GM12878 (cell line): Measurements from ENCODE around the gene TSHZ2. TPM values are rescaled to one million over a fixed set of nuclear protein-coding genes. Genes with fewer than 3 reads are reported as not detected.

Experiments
- ATAC-seq: fragments of 200-7000 bp; cut with Tn5 transposase; 3 replicates; pipeline ENCODE4 v1.9.1; 2020; ENCODE audit warnings: mild to moderate bottlenecking, moderate library complexity
- BruUV-seq: library from RNA; stranded (reverse); fragments of 400-500 nt; replicated peaks from 2 replicates; lab custom pipeline; 2021; lab: Mats Ljungman, UMichigan
- CTCF ChIA-PET: fragments of 300-600 bp; sonication (Branson Sonifier 250); formaldehyde crosslinking; extraction: SDS; loops from one replicate; lab custom pipeline; 2021; ENCODE audit warnings: inconsistent platforms; lab: Yijun Ruan, JAX
- POLR2A ChIA-PET: fragments of 350-600 bp; formaldehyde crosslinking; extraction: SDS; loops from one replicate; lab custom pipeline; 2021; ENCODE audit warnings: inconsistent platforms; lab: Charles Lee
- RAD21 ChIA-PET: fragments of 300-600 bp; sonication (Branson Sonifier 250); formaldehyde crosslinking; loops from one replicate; lab custom pipeline; 2023; ENCODE audit warnings: antibody characterized with exemption; ENCODE audit not compliant: unreplicated experiment; lab: Charles Lee
- SMC1A ChIA-PET: fragments of 300-600 bp; sonication (Branson Sonifier 250); formaldehyde crosslinking; loops from one replicate; lab custom pipeline; 2023; ENCODE audit not compliant: unreplicated experiment, uncharacterized antibody; lab: Charles Lee
- DNase-seq: peaks from one replicate; pipeline ENCODE4 v3.0.0-alpha.2; 2011; ENCODE audit warnings: low read depth, low spot score
- FAIRE-seq: peaks from 3 replicates; lab custom pipeline; 2011; peaks lifted over from hg19 to GRCh38; lab: Jason Lieb, UNC
- H2AFZ ChIP-seq: 2 replicates; pipeline ENCODE4 v1.6.0; 2011; ENCODE audit warnings: low read depth, low read length, control low read depth; ENCODE audit not compliant: control insufficient read depth
- H3K27ac ChIP-seq: 2 replicates; pipeline ENCODE4 v1.5.1; 2011; ENCODE audit warnings: control low read depth; ENCODE audit not compliant: control insufficient read depth, insufficient read depth
- H3K27me3 ChIP-seq, 2 experiments: replicated peaks in 1 of 2; 2 replicates each; pipeline versions ENCODE4 v1.6.0 to v1.6.1; 2011; ENCODE audit warnings: low read length in 1 of 2; ENCODE audit not compliant: control insufficient read depth in 2 of 2, insufficient read depth in 2 of 2
- H3K36me3 ChIP-seq, 2 experiments: 2 replicates each; pipeline ENCODE4 v1.5.1; 2011; ENCODE audit warnings: low read length in 1 of 2; ENCODE audit not compliant: control insufficient read depth in 2 of 2, insufficient read depth in 2 of 2
- H3K4me1 ChIP-seq: 2 replicates; pipeline ENCODE4 v1.6.1; 2011; ENCODE audit warnings: mild to moderate bottlenecking, low read length, moderate library complexity, mixed read lengths; ENCODE audit not compliant: control insufficient read depth, insufficient read depth
- H3K4me2 ChIP-seq: 2 replicates; pipeline ENCODE4 v1.6.0; 2011; ENCODE audit warnings: control low read depth; ENCODE audit not compliant: control insufficient read depth, insufficient read depth
- H3K4me3 ChIP-seq: fragments of 200-600 bp; sonication (generic); 2 replicates; pipeline ENCODE4 v1.5.1; 2016
- H3K79me2 ChIP-seq: 2 replicates; pipeline ENCODE4 v1.6.0; 2011; ENCODE audit warnings: low read length; ENCODE audit not compliant: control insufficient read depth, insufficient read depth
- H3K9ac ChIP-seq: 2 replicates; pipeline ENCODE4 v1.8.0; 2011; ENCODE audit warnings: low read length, control low read depth, mixed read lengths; ENCODE audit not compliant: control insufficient read depth, insufficient read depth
- H3K9me3 ChIP-seq: replicated peaks from 3 replicates; pipeline ENCODE4 v1.5.1; 2011; ENCODE audit warnings: mild to moderate bottlenecking, low read length; ENCODE audit not compliant: control insufficient read depth, insufficient read depth
- H4K20me1 ChIP-seq: 2 replicates; pipeline ENCODE4 v1.6.0; 2011; ENCODE audit not compliant: control insufficient read depth, insufficient read depth
- CBX3 ChIP-seq: fragments of 200-600 bp; sonication (generic); IDR thresholded peaks from 2 replicates; pipeline ENCODE4 v1.6.1; 2016; ENCODE audit warnings: low read depth, borderline replicate concordance
- IKZF2 ChIP-seq, 2 experiments: fragments of 450-650 bp; IDR thresholded peaks; 2 replicates each; pipeline ENCODE4 v1.6.1; 2017; ENCODE audit warnings: mild to moderate bottlenecking in 2 of 2, moderate library complexity in 2 of 2
- ZBED1 ChIP-seq: IDR thresholded peaks from 2 replicates; pipeline ENCODE4 v1.6.1; 2016; ENCODE audit warnings: borderline replicate concordance
- WGBS: methylation state at CpG from one replicate; pipeline ENCODE4 v1.1.6; 2016; ENCODE audit warnings: low lambda C conversion rate; ENCODE audit not compliant: insufficient replicate concordance, insufficient coverage; ENCODE audit errors: missing lambda C conversion rate; 5-methylcytosine and 5-hydroxymethylcytosine counted together
- in situ Hi-C: fragments of 300-500 bp; cut with MboI; formaldehyde crosslinking; loops from 9 replicates; pipeline ENCODE4 v1.14.3; 2018; ENCODE audit warnings: mixed read lengths
- intact Hi-C: fragments of 100-400 bp; cut with micrococcal nuclease; formaldehyde crosslinking; loops from one replicate; pipeline ENCODE4 v1.14.2; 2022; ENCODE audit not compliant: unreplicated experiment
- polyA plus RNA-seq, 11 experiments: library from polyadenylated mRNA; depleted of rRNA in 4 of 11; unstranded in 6 of 11; stranded (reverse) in 5 of 11; fragments of >200 nt; fragmentation: Nextera tagmentation in 4 of 11; fragmentation: Illumina TruSeq in 1 of 11; extraction: Ambion mirVana in 4 of 11; extraction: Trizol in 1 of 11; gene quantifications; 1 replicate in 1 of 11; 2 replicates in 10 of 11; pipeline versions ENCODE4 v1.2.1 to v1.2.3, GENCODE V29; 2011 to 2016; ENCODE audit warnings: inconsistent platforms in 2 of 11, missing spikeins in 2 of 11, low read depth in 1 of 11
- total RNA-seq, 4 experiments: library from RNA; depleted of rRNA in 3 of 4; stranded (reverse); fragments of >200 nt in 3 of 4; fragmentation: Illumina TruSeq in 1 of 4; extraction: Trizol in 1 of 4; gene quantifications; 2 replicates each; pipeline versions ENCODE4 v1.2.1 to v1.2.3, GENCODE V29; 2013 to 2021
- TF ChIP-seq, protein P1 (sequence below): fragments of 450-650 bp; conservative IDR thresholded peaks from 2 replicates; pipeline ENCODE4 v1.6.1; 2017; ENCODE audit warnings: mild to moderate bottlenecking, moderate library complexity

TSHZ2 gene
- total and polyA plus RNA-seq, 10 of the 15 experiments (the other 5 are each of a cell fraction or from before 2014, with no cell fraction given), result 0.01 to 0.86 (median 0.13) TPM; not detected in 2

DNA sequence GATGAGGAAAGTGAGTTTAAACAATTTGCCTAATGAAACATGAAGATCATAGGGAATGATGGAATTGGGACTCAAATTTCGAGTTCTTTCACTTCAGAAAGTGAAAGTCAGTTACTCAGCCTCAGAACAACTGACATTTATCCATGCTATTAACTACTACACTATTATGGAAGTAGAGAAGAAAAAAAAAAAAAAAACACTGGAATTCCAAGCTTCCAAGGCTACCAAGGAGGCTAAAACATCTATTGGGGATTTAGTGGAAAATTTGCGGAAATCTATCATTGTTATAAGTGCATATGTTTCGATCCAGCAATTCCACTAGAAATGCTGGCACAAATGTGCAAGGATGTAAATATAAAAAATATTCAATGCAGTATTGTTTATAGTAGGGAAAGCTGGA, 70.4 kb downstream of the TSHZ2 start (continued):
- TF ChIP-seq, protein P1, sequence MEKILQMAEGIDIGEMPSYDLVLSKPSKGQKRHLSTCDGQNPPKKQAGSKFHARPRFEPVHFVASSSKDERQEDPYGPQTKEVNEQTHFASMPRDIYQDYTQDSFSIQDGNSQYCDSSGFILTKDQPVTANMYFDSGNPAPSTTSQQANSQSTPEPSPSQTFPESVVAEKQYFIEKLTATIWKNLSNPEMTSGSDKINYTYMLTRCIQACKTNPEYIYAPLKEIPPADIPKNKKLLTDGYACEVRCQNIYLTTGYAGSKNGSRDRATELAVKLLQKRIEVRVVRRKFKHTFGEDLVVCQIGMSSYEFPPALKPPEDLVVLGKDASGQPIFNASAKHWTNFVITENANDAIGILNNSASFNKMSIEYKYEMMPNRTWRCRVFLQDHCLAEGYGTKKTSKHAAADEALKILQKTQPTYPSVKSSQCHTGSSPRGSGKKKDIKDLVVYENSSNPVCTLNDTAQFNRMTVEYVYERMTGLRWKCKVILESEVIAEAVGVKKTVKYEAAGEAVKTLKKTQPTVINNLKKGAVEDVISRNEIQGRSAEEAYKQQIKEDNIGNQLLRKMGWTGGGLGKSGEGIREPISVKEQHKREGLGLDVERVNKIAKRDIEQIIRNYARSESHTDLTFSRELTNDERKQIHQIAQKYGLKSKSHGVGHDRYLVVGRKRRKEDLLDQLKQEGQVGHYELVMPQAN, result no peak

DNA sequence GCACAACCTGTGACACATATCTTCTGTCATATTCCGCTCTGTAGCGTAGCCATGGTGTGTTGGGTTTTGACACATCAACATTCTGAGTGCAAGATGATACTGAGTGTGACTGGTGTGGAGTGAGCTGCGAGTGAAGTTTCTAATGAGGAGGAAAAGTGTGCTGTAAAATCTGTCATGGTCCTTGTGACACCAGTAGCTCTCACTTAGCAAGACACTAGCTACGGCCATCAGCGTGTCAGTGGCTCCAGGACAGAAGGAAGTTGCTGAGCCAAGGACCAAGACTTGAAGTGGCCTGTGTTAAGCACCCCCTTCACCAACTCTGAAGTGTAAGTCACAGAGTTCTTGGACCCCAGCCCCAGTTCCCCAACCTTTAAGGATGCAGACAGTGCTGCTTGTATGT, 72.1 kb downstream of the TSHZ2 start:
- no peaks in the 10 kb centered on the region for H4K20me1 ChIP-seq
- ATAC-seq, result no peak
- no peak for TF ChIP-seq ZBED1
- TF ChIP-seq CBX3, result no peak
- no peak for TF ChIP-seq IKZF2 (IDR thresholded peaks at IDR 0.05)
- TF ChIP-seq, all 136 proteins: peak for 0
- no peaks in the 10 kb centered on the region for H3K4me1 ChIP-seq
- ChIA-PET SMC1A (interaction anchor here (0.9 kb wide), 1 partner anchor 15 kb away, joined by 3 read pairs; no protein-coding TSS in a partner anchor), POLR2A (no interaction called here), RAD21 (no interaction called here), CTCF (interaction anchor here (0.7 to 1.1 kb wide), 3 partner anchors 18 to 341 kb away, joined by 3 read pairs; no protein-coding TSS in a partner anchor)
- no peaks in the 10 kb centered on the region for H3K36me3 ChIP-seq
- H3K4me3 ChIP-seq, result no peak overlapping the region
- H3K79me2 ChIP-seq, result no peaks in the 10 kb centered on the region
- in situ Hi-C loops (no loop called here), intact Hi-C loops (no loop called here)
- H3K9ac ChIP-seq, result no peak overlapping the region
- BruUV-seq, result no TSS peak
- DNase-seq, result no peak
- 46% methylated on average over 5 of the region's 5 CpGs for WGBS
- H2AFZ ChIP-seq, result no peak overlapping the region
- H3K4me2 ChIP-seq, result no peak overlapping the region
- FAIRE-seq, result no peak
- no peak overlapping the region for H3K27ac ChIP-seq
- no peaks in the 10 kb centered on the region for H3K27me3 ChIP-seq
- H3K9me3 ChIP-seq, result no peaks in the 10 kb centered on the region
